GM12801 (cell line): ENCODE data around the gene NDFIP2.

Source experiments
- CTCF ChIP-seq: IDR thresholded peaks from one replicate; pipeline ENCODE4 v1.5.1; 2011; ENCODE audit warnings: control low read depth; ENCODE audit not compliant: insufficient read length; ENCODE audit errors: extremely low read depth

Gene NDFIP2

DNA sequence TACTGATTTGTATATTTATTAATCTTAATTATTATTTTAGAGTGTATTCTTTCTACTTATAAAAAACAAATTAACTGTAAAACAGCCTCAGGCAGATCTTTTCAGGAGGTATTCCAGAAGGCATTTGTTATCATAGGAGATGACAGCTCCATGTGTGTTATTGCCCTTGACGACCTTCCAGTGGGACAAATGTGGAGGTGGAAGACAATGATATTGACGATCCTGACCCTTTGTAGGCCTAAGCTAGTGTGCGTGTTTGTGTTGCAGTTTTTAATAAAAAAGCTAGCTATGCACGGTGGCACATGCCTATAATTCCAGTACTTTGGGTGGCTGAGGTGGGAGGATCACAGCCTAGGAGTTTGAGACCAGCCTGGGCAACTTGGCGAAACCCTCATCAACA, 46.7 kb downstream of the NDFIP2 start:
- TF ChIP-seq CTCF = no peak

GRCh38 chr13:79528356-79528755, 47.4 kb downstream of the NDFIP2 start:
- TF ChIP-seq CTCF = no peak

DNA sequence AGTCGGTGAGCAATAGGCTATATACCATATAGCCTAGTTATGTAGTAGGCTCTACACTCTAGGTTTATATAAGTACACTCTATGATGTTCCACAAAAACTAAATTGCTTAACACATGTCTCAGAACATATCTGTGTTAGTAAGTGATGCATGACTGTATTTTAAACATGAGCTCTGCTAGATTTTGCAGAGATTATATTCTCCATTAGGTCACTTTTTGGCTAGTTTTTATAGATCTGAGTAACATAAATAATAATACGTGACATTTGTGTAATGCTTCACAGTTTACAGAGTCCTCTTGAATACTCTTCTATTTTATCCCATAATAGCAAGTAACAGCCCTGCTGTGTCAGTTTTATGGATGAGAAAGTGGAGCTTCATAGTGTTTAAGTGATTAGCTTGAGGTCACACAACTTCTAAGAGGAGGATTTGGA, 47.8 kb downstream of the NDFIP2 start:
- no peak for TF ChIP-seq CTCF

- TF ChIP-seq CTCF = no peak
Measured at GRCh38 chr13:79529817-79530216, 48.9 kb downstream of the NDFIP2 start.

GRCh38 chr13:79530270-79530669, 49.3 kb downstream of the NDFIP2 start:
- TF ChIP-seq CTCF = no peak

DNA sequence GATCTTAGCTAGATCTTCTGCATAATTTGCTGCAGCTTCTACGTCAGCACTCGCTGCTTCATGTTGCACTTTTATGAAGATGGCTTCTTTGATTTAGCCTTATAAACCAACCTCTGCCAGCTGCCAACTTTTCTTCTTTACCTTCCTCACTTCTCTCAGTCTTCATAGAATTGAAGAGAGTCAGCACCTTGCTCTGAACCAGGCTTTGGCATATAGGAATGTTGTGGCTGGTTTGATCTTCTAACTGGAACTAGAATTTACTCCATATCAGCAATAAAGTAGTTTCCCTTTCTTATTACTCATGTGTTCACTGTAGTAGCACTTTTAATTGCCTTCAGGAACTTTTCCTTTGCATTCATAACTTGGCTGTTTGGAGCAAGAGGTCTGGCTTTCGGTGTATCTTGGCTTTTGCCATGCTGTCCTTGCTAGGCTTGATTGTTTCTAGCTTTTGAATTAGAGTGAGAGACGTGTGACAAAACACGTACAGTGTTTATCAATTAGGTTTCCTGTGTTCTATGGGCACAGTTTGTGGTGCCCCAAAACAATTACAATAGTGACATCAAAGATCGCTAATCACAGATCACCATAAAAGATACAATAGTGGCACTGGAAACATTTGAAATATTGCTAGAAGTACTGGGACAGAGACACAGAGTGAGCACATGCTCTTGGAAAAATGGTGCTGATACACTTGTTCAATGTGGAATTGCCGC, 50.7 kb downstream of the NDFIP2 start:
- TF ChIP-seq CTCF = no peak

- no peak for TF ChIP-seq CTCF
Measured at GRCh38 chr13:79532576-79532975, 51.6 kb downstream of the NDFIP2 start.
